Mesendoderm (in vitro differentiated cells): ENCODE results near the gene FAM117B.

Source experiments
- DNase-seq: peaks from one replicate; pipeline ENCODE4 v3.0.0; 2013
- H2AK5ac ChIP-seq: 2 replicates; pipeline ENCODE4 v1.6.1; 2013; ENCODE audit warnings: low read length, inconsistent platforms
- H2BK120ac ChIP-seq: 2 replicates; pipeline ENCODE4 v1.6.1; 2013; ENCODE audit warnings: low read depth, mild to moderate bottlenecking, low read length, moderate library complexity, mixed read lengths
- H2BK15ac ChIP-seq: replicated peaks from 2 replicates; pipeline ENCODE4 v1.6.1; 2013; ENCODE audit warnings: low read depth, mild to moderate bottlenecking, moderate library complexity
- H2BK5ac ChIP-seq: 2 replicates; pipeline ENCODE4 v1.6.1; 2013; ENCODE audit warnings: low read length, inconsistent platforms
- H3K18ac ChIP-seq: 2 replicates; pipeline ENCODE4 v1.6.1; 2013; ENCODE audit warnings: mild to moderate bottlenecking, low read length, mixed read lengths
- H3K23ac ChIP-seq: one replicate; pipeline ENCODE4 v1.6.1; 2013; ENCODE audit warnings: low read length
- H3K27ac ChIP-seq: 2 replicates; pipeline ENCODE4 v1.5.1; 2013; ENCODE audit warnings: low read depth, mild to moderate bottlenecking, inconsistent platforms, low read length, moderate library complexity
- H3K27me3 ChIP-seq: 2 replicates; pipeline ENCODE4 v1.6.1; 2013; ENCODE audit warnings: low read length, control low read depth, mild to moderate bottlenecking, inconsistent platforms; ENCODE audit not compliant: insufficient read depth, poor library complexity
- H3K36me3 ChIP-seq: 2 replicates; pipeline ENCODE4 v1.6.1; 2013; ENCODE audit warnings: low read length, inconsistent platforms; ENCODE audit not compliant: control insufficient read depth, insufficient read depth
- H3K4ac ChIP-seq: one replicate; pipeline ENCODE4 v1.6.1; 2013; ENCODE audit warnings: low read depth, mild to moderate bottlenecking, low read length, moderate library complexity
- H3K4me1 ChIP-seq: 2 replicates; pipeline ENCODE4 v1.6.1; 2013; ENCODE audit warnings: low read depth, low read length, inconsistent platforms; ENCODE audit not compliant: control insufficient read depth
- H3K4me2 ChIP-seq: 2 replicates; pipeline ENCODE4 v1.6.1; 2013; ENCODE audit warnings: low read length
- H3K4me3 ChIP-seq: 2 replicates; pipeline ENCODE4 v1.5.1; 2013; ENCODE audit warnings: mild to moderate bottlenecking, low read length
- H3K56ac ChIP-seq: one replicate; pipeline ENCODE4 v1.6.1; 2013; ENCODE audit warnings: low read length
- H3K79me1 ChIP-seq: 2 replicates; pipeline ENCODE4 v1.6.1; 2013; ENCODE audit warnings: low read length, inconsistent platforms
- H3K79me2 ChIP-seq: 2 replicates; pipeline ENCODE4 v1.6.1; 2013; ENCODE audit warnings: mild to moderate bottlenecking, low read length; ENCODE audit not compliant: control insufficient read depth, insufficient read depth
- H3K9ac ChIP-seq: 2 replicates; pipeline ENCODE4 v1.6.1; 2013; ENCODE audit warnings: low read length, inconsistent platforms
- H4K5ac ChIP-seq: one replicate; pipeline ENCODE4 v1.6.1; 2013; ENCODE audit warnings: low read length
- H4K8ac ChIP-seq: one replicate; pipeline ENCODE4 v1.6.1; 2013; ENCODE audit warnings: low read depth, mild to moderate bottlenecking, control low read depth, low read length, moderate library complexity
- WGBS: extraction: QIAGEN DNeasy Blood & Tissue Kit; methylation state at CpG from one replicate; pipeline ENCODE4 v1.1.7; 2013; ENCODE audit warnings: low lambda C conversion rate, missing lambda C conversion rate; ENCODE audit not compliant: insufficient coverage; ENCODE audit errors: extremely low coverage; 5-methylcytosine and 5-hydroxymethylcytosine counted together

Gene FAM117B

DNA sequence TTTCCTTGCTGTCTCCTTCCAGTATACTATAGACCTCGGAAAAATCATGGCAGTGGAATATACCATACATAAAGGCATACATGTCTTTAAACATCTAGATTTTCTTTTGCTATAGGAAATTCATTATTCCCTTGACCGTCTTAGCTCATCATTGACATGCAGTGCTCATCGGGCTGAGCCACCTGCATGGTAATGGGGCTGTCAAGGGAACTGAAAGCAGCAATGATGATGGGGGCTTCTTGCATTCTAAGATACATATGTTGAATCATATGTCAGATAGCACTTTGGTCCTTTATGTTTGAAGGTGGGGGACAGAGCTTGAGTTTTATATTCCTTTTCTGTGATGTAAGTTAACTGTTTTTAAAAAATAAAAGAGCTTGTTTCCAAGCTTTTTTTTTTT lies 130.2 kb downstream of the FAM117B start:
- H3K56ac ChIP-seq, result no peak overlapping the region
- H3K4ac ChIP-seq, result no peak overlapping the region
- H4K5ac ChIP-seq, result no peak overlapping the region
- no peak overlapping the region for H2BK5ac ChIP-seq
- no peak overlapping the region for H3K27ac ChIP-seq
- no peaks in the 10 kb centered on the region for H3K27me3 ChIP-seq
- no peak overlapping the region for H3K9ac ChIP-seq
- DNase-seq, result no peak
- no peak overlapping the region for H2BK15ac ChIP-seq
- no peak overlapping the region for H2AK5ac ChIP-seq
- H3K4me3 ChIP-seq, result no peak overlapping the region
- no peaks in the 10 kb centered on the region for H3K4me1 ChIP-seq
- H4K8ac ChIP-seq, result no peak overlapping the region
- no peak overlapping the region for H2BK120ac ChIP-seq
- WGBS, result no CpG with 5 or more reads among the region's 3 CpGs
- H3K18ac ChIP-seq, result no peak overlapping the region
- no peak overlapping the region for H3K4me2 ChIP-seq
- no peak overlapping the region for H3K23ac ChIP-seq
- H3K79me2 ChIP-seq, result no peaks in the 10 kb centered on the region
- no peaks in the 10 kb centered on the region for H3K79me1 ChIP-seq
- peaks cover 3% of the 10 kb centered on the region for H3K36me3 ChIP-seq

DNA sequence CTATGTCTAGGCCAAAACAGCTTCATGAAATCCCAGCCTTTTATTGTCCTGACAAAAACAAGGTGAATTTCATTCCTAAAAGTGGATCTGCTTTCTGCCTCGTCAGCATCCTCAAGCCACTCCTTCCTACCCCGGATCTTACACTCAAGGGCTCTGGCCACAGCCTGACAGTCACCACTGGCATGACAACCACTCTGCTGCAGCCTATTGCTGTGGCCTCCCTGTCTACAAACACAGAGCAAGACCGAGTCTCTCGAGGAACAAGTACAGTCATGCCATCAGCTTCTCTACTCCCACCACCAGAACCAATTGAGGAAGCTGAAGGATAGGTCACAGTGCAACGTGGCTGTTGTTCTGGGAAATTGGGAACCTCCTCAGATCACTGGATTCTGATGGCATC lies 130.7 kb downstream of the FAM117B start:
- Histone ChIP-seq H3K27ac (no peak overlapping the region), H2BK5ac (no peak overlapping the region), H2BK120ac (no peak overlapping the region), H3K4me3 (no peak overlapping the region), H2BK15ac (no peak overlapping the region), H3K27me3 (no peaks in the 10 kb centered on the region), H3K4me1 (no peaks in the 10 kb centered on the region), H3K4me2 (no peak overlapping the region), H2AK5ac (no peak overlapping the region), H3K23ac (no peak overlapping the region), H3K18ac (no peak overlapping the region), H3K56ac (no peak overlapping the region), H3K79me2 (no peaks in the 10 kb centered on the region), H3K36me3 (no peaks in the 10 kb centered on the region), H3K79me1 (no peaks in the 10 kb centered on the region), H4K5ac (no peak overlapping the region), H3K4ac (no peak overlapping the region), H3K9ac (no peak overlapping the region), H4K8ac (no peak overlapping the region)
- peak; percentile 8 for DNase-seq
- WGBS, result no CpG with 5 or more reads among the region's 5 CpGs

DNA sequence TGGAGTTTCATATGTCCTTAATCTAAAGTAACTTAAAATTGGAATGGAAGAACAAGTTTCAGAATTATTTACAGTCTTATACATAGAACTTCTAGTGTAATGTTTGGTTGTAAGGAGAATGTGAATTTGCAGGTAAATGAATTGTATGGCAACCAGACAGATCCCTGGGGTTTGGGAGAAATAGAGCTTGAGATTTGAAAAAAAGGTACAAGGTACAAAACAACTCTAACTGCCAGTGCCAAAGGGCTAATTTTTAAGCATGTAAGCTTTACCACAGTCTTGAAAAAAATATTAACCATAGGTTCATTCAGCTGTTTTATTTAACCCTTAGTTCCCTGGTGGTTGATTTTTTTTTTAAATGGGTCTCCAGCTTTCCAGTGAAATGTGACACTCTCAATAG lies 133.5 kb downstream of the FAM117B start:
- no peak overlapping the region for H3K18ac ChIP-seq
- H3K23ac ChIP-seq, result no peak overlapping the region
- no peak overlapping the region for H3K56ac ChIP-seq
- H3K4ac ChIP-seq, result no peak overlapping the region
- H3K4me3 ChIP-seq, result no peak overlapping the region
- H3K4me2 ChIP-seq, result no peak overlapping the region
- H2AK5ac ChIP-seq, result no peak overlapping the region
- no peaks in the 10 kb centered on the region for H3K79me1 ChIP-seq
- no peak overlapping the region for H4K5ac ChIP-seq
- H3K36me3 ChIP-seq, result no peaks in the 10 kb centered on the region
- H3K27ac ChIP-seq, result no peak overlapping the region
- no peak overlapping the region for H2BK5ac ChIP-seq
- no peak for DNase-seq
- H4K8ac ChIP-seq, result no peak overlapping the region
- no peaks in the 10 kb centered on the region for H3K4me1 ChIP-seq
- H3K79me2 ChIP-seq, result no peaks in the 10 kb centered on the region
- H2BK15ac ChIP-seq, result no peak overlapping the region
- no peak overlapping the region for H3K9ac ChIP-seq
- no peaks in the 10 kb centered on the region for H3K27me3 ChIP-seq
- no peak overlapping the region for H2BK120ac ChIP-seq

DNA sequence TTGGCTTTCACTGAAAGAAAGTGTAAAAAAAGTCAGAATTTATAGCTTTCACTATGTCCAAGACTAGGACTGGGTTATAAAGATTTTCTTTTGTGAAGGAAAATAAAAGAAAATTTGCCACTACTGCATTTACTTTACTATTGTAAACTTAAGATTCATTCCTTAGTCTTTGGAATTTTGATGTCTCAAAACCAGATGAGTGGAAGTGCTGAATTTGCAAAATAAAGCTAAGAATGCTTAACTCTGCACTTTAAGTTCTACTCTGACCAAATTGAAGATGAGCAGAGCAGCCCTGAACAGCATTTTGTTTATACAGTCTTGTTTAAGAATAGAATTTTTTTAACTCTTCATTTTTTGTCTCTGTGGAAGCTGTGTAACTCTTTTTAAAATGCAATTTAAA lies 134.4 kb downstream of the FAM117B start:
- Histone ChIP-seq H3K4ac (no peak overlapping the region), H3K23ac (no peak overlapping the region), H2BK5ac (no peak overlapping the region), H3K36me3 (no peaks in the 10 kb centered on the region), H3K79me1 (no peaks in the 10 kb centered on the region), H3K79me2 (no peaks in the 10 kb centered on the region), H3K4me1 (no peaks in the 10 kb centered on the region), H4K5ac (no peak overlapping the region), H3K56ac (no peak overlapping the region), H2BK15ac (no peak overlapping the region), H2BK120ac (no peak overlapping the region), H3K9ac (no peak overlapping the region), H3K4me3 (no peak overlapping the region), H4K8ac (no peak overlapping the region), H3K27me3 (no peaks in the 10 kb centered on the region), H2AK5ac (no peak overlapping the region), H3K4me2 (no peak overlapping the region), H3K18ac (no peak overlapping the region), H3K27ac (no peak overlapping the region)
- DNase-seq, result no peak

DNA sequence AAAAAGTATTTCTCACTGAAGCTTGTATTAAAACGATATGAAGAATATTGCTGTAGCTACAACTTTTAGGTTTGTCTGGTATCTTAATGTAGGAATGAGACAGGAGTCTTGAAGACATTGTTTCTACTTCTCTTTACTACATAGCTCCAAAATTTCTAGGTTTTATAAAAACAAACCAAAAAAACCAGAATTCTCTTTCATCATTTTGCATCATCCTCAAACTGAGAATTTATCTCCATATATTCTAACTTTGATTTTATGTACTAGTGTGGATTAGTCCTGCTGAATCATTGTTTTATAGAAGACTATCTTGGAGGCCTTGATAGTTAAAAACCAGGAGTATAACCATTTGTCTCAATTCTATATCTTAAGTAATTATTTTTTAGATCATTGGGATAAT lies 136.6 kb downstream of the FAM117B start:
- no CpG with 5 or more reads among the region's 1 CpG for WGBS
- H3K9ac ChIP-seq, result no peak overlapping the region
- no peaks in the 10 kb centered on the region for H3K36me3 ChIP-seq
- H3K79me2 ChIP-seq, result no peaks in the 10 kb centered on the region
- H3K56ac ChIP-seq, result no peak overlapping the region
- no peak overlapping the region for H2BK15ac ChIP-seq
- no peak for DNase-seq
- no peak overlapping the region for H4K5ac ChIP-seq
- H3K4me2 ChIP-seq, result no peak overlapping the region
- H3K4me1 ChIP-seq, result no peaks in the 10 kb centered on the region
- no peak overlapping the region for H4K8ac ChIP-seq
- no peaks in the 10 kb centered on the region for H3K27me3 ChIP-seq
- H3K4ac ChIP-seq, result no peak overlapping the region
- H3K4me3 ChIP-seq, result no peak overlapping the region
- no peak overlapping the region for H3K27ac ChIP-seq
- H2BK120ac ChIP-seq, result no peak overlapping the region
- H2AK5ac ChIP-seq, result no peak overlapping the region
- no peak overlapping the region for H3K18ac ChIP-seq
- H3K79me1 ChIP-seq, result no peaks in the 10 kb centered on the region
- H2BK5ac ChIP-seq, result no peak overlapping the region
- no peak overlapping the region for H3K23ac ChIP-seq

DNA sequence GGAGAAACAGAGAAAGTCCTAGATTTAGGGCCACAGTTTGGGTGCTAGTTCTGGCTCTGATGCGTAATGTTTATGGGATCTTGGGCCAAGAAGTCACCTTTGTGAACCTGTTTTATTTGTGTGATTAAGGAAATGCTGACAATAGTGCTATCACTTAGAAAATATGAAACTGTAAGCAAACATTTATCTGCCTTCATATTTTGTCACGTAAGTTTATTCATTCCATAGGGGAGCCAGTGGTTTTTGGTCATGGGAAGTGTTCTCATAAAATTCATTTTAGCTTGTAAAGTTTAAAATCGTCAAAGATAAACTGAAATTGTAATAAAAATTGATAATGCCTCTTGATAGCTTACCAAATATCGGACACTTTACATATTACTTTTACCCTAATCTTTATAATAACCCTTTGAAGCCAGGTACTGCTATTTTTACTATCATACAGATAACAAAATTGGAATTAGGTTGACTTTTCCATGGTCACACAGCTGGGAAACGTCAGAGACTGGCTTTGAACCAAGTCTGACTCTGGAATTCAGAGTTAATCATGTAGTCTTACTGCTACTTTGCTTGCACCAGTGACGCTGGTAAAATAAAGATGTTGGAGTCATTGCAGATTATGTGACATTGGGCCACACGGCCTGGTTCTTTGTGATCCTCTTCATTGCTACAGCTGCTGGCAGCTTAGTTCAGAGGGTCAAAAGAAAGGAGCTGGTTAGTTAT lies 137.1 kb downstream of the FAM117B start:
- H3K23ac ChIP-seq, result no peak overlapping the region
- no peak overlapping the region for H3K4ac ChIP-seq
- no peaks in the 10 kb centered on the region for H3K79me2 ChIP-seq
- no peak overlapping the region for H2BK5ac ChIP-seq
- no peak overlapping the region for H3K9ac ChIP-seq
- H4K8ac ChIP-seq, result no peak overlapping the region
- H2BK120ac ChIP-seq, result no peak overlapping the region
- no peak overlapping the region for H2AK5ac ChIP-seq
- no peak overlapping the region for H3K4me3 ChIP-seq
- no peaks in the 10 kb centered on the region for H3K27me3 ChIP-seq
- no peak overlapping the region for H2BK15ac ChIP-seq
- no peak for DNase-seq
- H3K4me1 ChIP-seq, result no peaks in the 10 kb centered on the region
- H4K5ac ChIP-seq, result no peak overlapping the region
- H3K27ac ChIP-seq, result no peak overlapping the region
- no peak overlapping the region for H3K4me2 ChIP-seq
- no peak overlapping the region for H3K18ac ChIP-seq
- WGBS, result 100% methylated on average over 1 of the region's 7 CpGs
- H3K79me1 ChIP-seq, result no peaks in the 10 kb centered on the region
- no peaks in the 10 kb centered on the region for H3K36me3 ChIP-seq
- H3K56ac ChIP-seq, result no peak overlapping the region
